GM23248 (cell line): ENCODE results near the gene ROS1. TPM values are rescaled to one million over a fixed set of nuclear protein-coding genes. Genes with fewer than 3 reads are reported as not detected.

Source experiments
- DNase-seq: peaks from one replicate; pipeline ENCODE4 v3.0.0-alpha.2; 2015
- H2AFZ ChIP-seq: fragments of 200-600 bp; sonication (generic); 2 replicates; pipeline ENCODE4 v1.6.1; 2016; ENCODE audit warnings: antibody characterized with exemption
- H3F3A ChIP-seq: fragments of 200-600 bp; sonication (generic); 2 replicates; pipeline ENCODE4 v1.6.1; 2016; ENCODE audit warnings: mild to moderate bottlenecking, antibody characterized with exemption, mixed run types; ENCODE audit not compliant: insufficient read depth
- H3K27ac ChIP-seq: fragments of 200-600 bp; sonication (generic); 2 replicates; pipeline ENCODE4 v1.5.1; 2016; ENCODE audit warnings: mild to moderate bottlenecking
- H3K27me3 ChIP-seq: fragments of 200-600 bp; sonication (generic); replicated peaks from 2 replicates; pipeline ENCODE4 v1.6.1; 2016; ENCODE audit warnings: mild to moderate bottlenecking; ENCODE audit not compliant: insufficient read depth
- H3K36me3 ChIP-seq: fragments of 200-600 bp; sonication (generic); 2 replicates; pipeline ENCODE4 v1.6.1; 2016; ENCODE audit warnings: low read depth, mild to moderate bottlenecking
- H3K4me1 ChIP-seq: fragments of 200-600 bp; sonication (generic); 2 replicates; pipeline ENCODE4 v1.6.1; 2016; ENCODE audit warnings: mild to moderate bottlenecking; ENCODE audit not compliant: insufficient read depth
- H3K4me2 ChIP-seq: fragments of 200-600 bp; sonication (generic); one replicate; pipeline ENCODE4 v1.6.1; 2016; ENCODE audit warnings: mild to moderate bottlenecking; ENCODE audit not compliant: unreplicated experiment
- H3K4me3 ChIP-seq: fragments of 200-600 bp; sonication (generic); 2 replicates; pipeline ENCODE4 v1.5.1; 2016; ENCODE audit warnings: mild to moderate bottlenecking
- H3K79me2 ChIP-seq: fragments of 200-600 bp; sonication (generic); 2 replicates; pipeline ENCODE4 v1.6.1; 2016; ENCODE audit warnings: mild to moderate bottlenecking; ENCODE audit not compliant: insufficient read depth
- H3K9ac ChIP-seq: fragments of 200-600 bp; sonication (generic); 2 replicates; pipeline ENCODE4 v1.6.1; 2016; ENCODE audit warnings: mild to moderate bottlenecking
- H3K9me2 ChIP-seq: fragments of 200-600 bp; sonication (generic); 2 replicates; pipeline ENCODE4 v1.6.1; 2016; ENCODE audit warnings: mixed run types, mild to moderate bottlenecking, moderate library complexity; ENCODE audit not compliant: insufficient read depth
- H3K9me3 ChIP-seq: fragments of 200-600 bp; sonication (generic); one replicate; pipeline ENCODE4 v1.6.1; 2017; ENCODE audit warnings: low read depth
- H4K20me1 ChIP-seq: fragments of 200-600 bp; sonication (generic); 2 replicates; pipeline ENCODE4 v1.6.0; 2016; ENCODE audit not compliant: insufficient read depth
- EZH2 ChIP-seq: fragments of 200-600 bp; sonication (generic); IDR thresholded peaks from 2 replicates; pipeline ENCODE4 v1.6.1; 2018; ENCODE audit warnings: antibody characterized with exemption, mild to moderate bottlenecking; ENCODE audit not compliant: insufficient read depth, poor library complexity, severe bottlenecking
- EZH2phosphoT487 ChIP-seq: fragments of 200-600 bp; sonication (generic); IDR thresholded peaks from 2 replicates; pipeline ENCODE4 v1.6.1; 2018; ENCODE audit warnings: antibody characterized with exemption, moderate library complexity, mild to moderate bottlenecking, low read depth; ENCODE audit not compliant: insufficient read depth
- WGBS, 2 experiments: methylation state at CpG; one replicate each; pipeline ENCODE4 v1.1.6; 2015 to 2017; ENCODE audit warnings: low lambda C conversion rate in 2 of 2, low coverage in 1 of 2; ENCODE audit errors: missing lambda C conversion rate in 2 of 2; 5-methylcytosine and 5-hydroxymethylcytosine counted together
- in situ Hi-C: fragments of 300-500 bp; cut with MboI; formaldehyde crosslinking; loops from 2 replicates; pipeline ENCODE4 v1.15.0; 2020
- polyA plus RNA-seq: library from polyadenylated mRNA; unstranded; fragments of >200 nt; fragmentation: Nextera tagmentation; extraction: Ambion mirVana; gene quantifications from 2 replicates; pipeline ENCODE4 v1.2.1, GENCODE V29; 2016
- total RNA-seq: library from RNA; depleted of rRNA; stranded (reverse); fragments of >200 nt; shearing (Covaris generic); gene quantifications from 2 replicates; pipeline ENCODE4 v1.2.3, GENCODE V29; 2014

The ROS1 gene
- total and polyA plus RNA-seq, 2 experiments from 2014 or later: 0.20 to 0.43 TPM

- peak overlapping the region; percentile 54 for H3K9ac ChIP-seq
- H3K79me2 ChIP-seq: no peaks in the 10 kb centered on the region
- DNase-seq: peak; percentile 85
- peak overlapping the region; percentile 81 for H3K4me2 ChIP-seq
- H3K36me3 ChIP-seq: no peaks in the 10 kb centered on the region
- H3K4me3 ChIP-seq: peak overlapping the region; percentile 51
- H3K9me3 ChIP-seq: no peaks in the 10 kb centered on the region
- H3K27ac ChIP-seq: peak overlapping the region; percentile 72
- H3F3A ChIP-seq: peaks cover 20% of the 10 kb centered on the region
- no peaks in the 10 kb centered on the region for H4K20me1 ChIP-seq
- in situ Hi-C loops: no loop called here
- H3K4me1 ChIP-seq: peaks cover 17% of the 10 kb centered on the region
- 50 to 55% methylated on average over 4 of the region's 4 CpGs for WGBS, 2 experiments
- H2AFZ ChIP-seq: peak overlapping the region; percentile 18
- H3K9me2 ChIP-seq: no peaks in the 10 kb centered on the region
- H3K27me3 ChIP-seq: no peaks in the 10 kb centered on the region
- TF ChIP-seq EZH2: no peak
- TF ChIP-seq EZH2phosphoT487: no peak
Observed at GRCh38 chr6:117463762-117464665, 38.3 kb upstream of the ROS1 start.

- Histone ChIP-seq H3F3A (peaks cover 14% of the 10 kb centered on the region), H3K4me2 (no peak overlapping the region), H3K36me3 (no peaks in the 10 kb centered on the region), H4K20me1 (no peaks in the 10 kb centered on the region), H3K9me3 (no peaks in the 10 kb centered on the region), H3K4me3 (no peak overlapping the region), H3K27ac (no peak overlapping the region), H2AFZ (no peak overlapping the region), H3K9me2 (no peaks in the 10 kb centered on the region; the same call in 1 of the 2 replicates), H3K9ac (no peak overlapping the region), H3K27me3 (no peaks in the 10 kb centered on the region), H3K79me2 (no peaks in the 10 kb centered on the region), H3K4me1 (peaks cover 11% of the 10 kb centered on the region)
- TF ChIP-seq EZH2 (no peak), EZH2phosphoT487 (no peak)
- 63 to 73% methylated on average over 2 of the region's 2 CpGs for WGBS, 2 experiments
- in situ Hi-C loops: loop anchor here (10.0 kb wide), 1 partner anchor 95 kb away; no protein-coding TSS in a partner anchor
- DNase-seq: no peak
Observed at GRCh38 chr6:117459204-117459944, 33.6 kb upstream of the ROS1 start.

GRCh38 chr6:117456998-117457397 is 31.3 kb upstream of the ROS1 start:
- TF ChIP-seq EZH2phosphoT487 (no peak), EZH2 (no peak)
- H3K4me2 ChIP-seq: no peak overlapping the region
- no peaks in the 10 kb centered on the region for H3K9me3 ChIP-seq
- H4K20me1 ChIP-seq: no peaks in the 10 kb centered on the region
- no peaks in the 10 kb centered on the region for H3K4me1 ChIP-seq
- no peak overlapping the region for H3K4me3 ChIP-seq
- no peaks in the 10 kb centered on the region for H3K36me3 ChIP-seq
- in situ Hi-C loops: loop anchor here (10.0 kb wide), 1 partner anchor 98 kb away; no protein-coding TSS in a partner anchor
- H3K27ac ChIP-seq: no peak overlapping the region
- DNase-seq: no peak
- H3K79me2 ChIP-seq: no peaks in the 10 kb centered on the region
- H3K27me3 ChIP-seq: no peaks in the 10 kb centered on the region
- H3K9ac ChIP-seq: no peak overlapping the region
- WGBS, 2 experiments: 93 to 94% methylated on average over 5 of the region's 5 CpGs
- H3K9me2 ChIP-seq: no peaks in the 10 kb centered on the region; the same call in 1 of the 2 replicates
- H2AFZ ChIP-seq: no peak overlapping the region
- H3F3A ChIP-seq: no peaks in the 10 kb centered on the region

- Histone ChIP-seq H3F3A (no peaks in the 10 kb centered on the region), H3K9me2 (no peaks in the 10 kb centered on the region; the same call in 1 of the 2 replicates), H3K27me3 (no peaks in the 10 kb centered on the region), H4K20me1 (no peaks in the 10 kb centered on the region), H3K27ac (no peak overlapping the region), H3K36me3 (no peaks in the 10 kb centered on the region), H3K9ac (no peak overlapping the region), H3K79me2 (no peaks in the 10 kb centered on the region), H3K4me3 (no peak overlapping the region), H3K4me2 (no peak overlapping the region), H3K9me3 (no peaks in the 10 kb centered on the region), H3K4me1 (peaks cover 5% of the 10 kb centered on the region), H2AFZ (0 out of 2 replicates have a peak overlapping the region, but pooled peaks have one; percentile 35)
- in situ Hi-C loops: loop anchor here (10.0 kb wide), 1 partner anchor 99 kb away; no protein-coding TSS in a partner anchor
- DNase-seq: no peak
- TF ChIP-seq EZH2phosphoT487 (no peak), EZH2 (no peak)
- 88 to 95% methylated on average over 1 of the region's 1 CpG for WGBS, 2 experiments
Observed at GRCh38 chr6:117456250-117456649, 30.5 kb upstream of the ROS1 start.
